ENCODE measurements around the gene NECTIN1.

DNA sequence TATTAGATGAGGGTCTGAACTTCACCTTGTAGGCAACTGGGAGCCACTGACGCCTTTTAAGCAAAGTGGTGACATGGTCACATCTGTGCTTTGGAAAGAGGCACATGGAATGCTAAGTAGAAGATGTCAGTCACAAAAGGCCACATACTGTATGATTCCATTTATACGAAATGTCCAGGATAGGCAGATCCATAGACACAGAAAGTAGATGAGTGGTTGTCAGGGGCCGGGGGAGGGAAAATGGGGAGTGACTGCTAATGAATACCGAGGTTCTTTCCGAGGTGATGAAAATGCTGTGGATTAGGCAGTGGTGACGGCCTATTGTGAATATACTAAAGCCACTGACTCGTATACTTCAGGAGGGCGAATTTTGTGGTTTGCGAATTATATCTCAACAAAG lies 20.6 kb downstream of the NECTIN1 start:
- TF ChIP-seq CTCF (IDR thresholded peaks at IDR 0.05) (no peak), EP300 (IDR thresholded peaks at IDR 0.05) (no peak), POLR2A (IDR thresholded peaks at IDR 0.05) (no peak)
